BJ (cell line): ENCODE data around the gene TTYH1. TPM values are rescaled to one million over a fixed set of nuclear protein-coding genes. Genes with fewer than 3 reads are reported as not detected.

Experiments
- CTCF ChIA-PET: fragments of 350-600 bp; formaldehyde crosslinking; extraction: SDS; loops from one replicate; lab custom pipeline; 2021; ENCODE audit warnings: antibody characterized with exemption, inconsistent platforms; lab: Yijun Ruan, JAX
- POLR2A ChIA-PET: fragments of 300-600 bp; sonication (Branson Sonifier 250); formaldehyde crosslinking; extraction: SDS; loops from one replicate; lab custom pipeline; 2021; ENCODE audit warnings: antibody characterized with exemption; lab: Charles Lee
- DNase-seq: peaks from one replicate; pipeline ENCODE4 v3.0.0-alpha.2; 2011; ENCODE audit warnings: low read depth
- H3K27me3 ChIP-seq: 2 replicates; pipeline ENCODE4 v1.6.0; 2011; ENCODE audit warnings: low read length; ENCODE audit not compliant: control insufficient read depth, insufficient read depth
- H3K36me3 ChIP-seq: 2 replicates; pipeline ENCODE4 v1.5.1; 2011; ENCODE audit warnings: low read length; ENCODE audit not compliant: control insufficient read depth, insufficient read depth
- H3K4me3 ChIP-seq: 2 replicates; pipeline ENCODE4 v1.5.1; 2011; ENCODE audit warnings: low read depth, mild to moderate bottlenecking, control low read depth, low read length
- polyA plus RNA-seq: library from polyadenylated mRNA; depleted of rRNA; stranded (reverse); fragments of >200 nt; gene quantifications from 2 replicates; pipeline ENCODE4 v1.2.3, GENCODE V29; 2011
- TF ChIP-seq, protein P1 (sequence below): IDR thresholded peaks from 2 replicates; pipeline ENCODE4 v1.5.1; 2011; ENCODE audit warnings: low read depth, mild to moderate bottlenecking, control low read depth, inconsistent platforms, low read length, moderate library complexity; ENCODE audit not compliant: insufficient read depth

TTYH1 gene
- polyA plus RNA-seq, 1 experiment = not detected

DNA sequence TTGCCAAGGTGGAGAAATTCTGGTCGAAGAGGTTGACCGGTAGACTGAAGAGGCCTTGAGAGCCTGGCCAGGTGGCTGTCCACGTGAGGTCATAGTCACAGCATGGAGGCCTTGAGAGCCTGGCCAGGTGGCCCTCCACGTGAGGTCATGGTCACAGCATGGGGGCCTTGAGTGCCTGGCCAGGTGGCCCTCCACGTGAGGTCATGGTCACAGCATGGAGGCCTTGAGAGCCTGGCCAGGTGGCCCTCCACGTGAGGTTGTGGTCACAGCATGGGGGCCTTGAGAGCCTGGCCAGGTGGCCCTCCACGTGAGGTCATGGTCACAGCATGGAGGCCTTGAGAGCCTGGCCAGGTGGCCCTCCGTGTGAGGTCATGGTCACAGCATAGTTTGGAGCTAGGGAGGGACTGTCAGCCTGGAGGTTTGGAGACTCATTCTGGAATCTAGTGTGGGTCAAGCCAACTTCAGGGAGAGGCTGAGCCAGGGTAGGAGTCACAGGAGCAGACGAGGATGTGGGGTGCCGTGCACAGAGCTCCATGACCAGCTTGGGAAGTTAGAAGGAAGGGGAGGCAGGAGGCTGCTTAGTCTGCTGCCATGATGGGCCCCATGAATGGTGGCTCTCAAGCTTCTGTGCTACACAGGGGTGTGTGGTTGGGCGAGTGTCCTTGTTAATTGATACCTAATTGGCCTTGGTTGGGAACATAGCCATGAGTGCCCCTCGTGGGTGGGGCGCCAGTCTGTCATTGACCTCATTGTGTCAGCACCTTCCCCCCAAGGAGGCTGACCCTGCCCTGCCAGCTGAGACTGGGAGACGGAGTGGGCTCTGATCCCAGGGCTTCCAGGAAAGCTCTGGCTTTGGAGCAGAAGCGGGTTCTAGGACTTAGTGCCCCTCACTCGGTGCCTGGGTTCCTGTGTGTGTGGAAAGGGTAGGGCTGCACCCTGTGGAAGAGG, 44.3 kb downstream of the TTYH1 start:
- POLR2A ChIA-PET = no interaction called here
- DNase-seq = no peak
- Histone ChIP-seq H3K36me3 (peaks cover 59% of the 10 kb centered on the region), H3K27me3 (no peaks in the 10 kb centered on the region), H3K4me3 (no peak overlapping the region)
- TF ChIP-seq, protein P1, sequence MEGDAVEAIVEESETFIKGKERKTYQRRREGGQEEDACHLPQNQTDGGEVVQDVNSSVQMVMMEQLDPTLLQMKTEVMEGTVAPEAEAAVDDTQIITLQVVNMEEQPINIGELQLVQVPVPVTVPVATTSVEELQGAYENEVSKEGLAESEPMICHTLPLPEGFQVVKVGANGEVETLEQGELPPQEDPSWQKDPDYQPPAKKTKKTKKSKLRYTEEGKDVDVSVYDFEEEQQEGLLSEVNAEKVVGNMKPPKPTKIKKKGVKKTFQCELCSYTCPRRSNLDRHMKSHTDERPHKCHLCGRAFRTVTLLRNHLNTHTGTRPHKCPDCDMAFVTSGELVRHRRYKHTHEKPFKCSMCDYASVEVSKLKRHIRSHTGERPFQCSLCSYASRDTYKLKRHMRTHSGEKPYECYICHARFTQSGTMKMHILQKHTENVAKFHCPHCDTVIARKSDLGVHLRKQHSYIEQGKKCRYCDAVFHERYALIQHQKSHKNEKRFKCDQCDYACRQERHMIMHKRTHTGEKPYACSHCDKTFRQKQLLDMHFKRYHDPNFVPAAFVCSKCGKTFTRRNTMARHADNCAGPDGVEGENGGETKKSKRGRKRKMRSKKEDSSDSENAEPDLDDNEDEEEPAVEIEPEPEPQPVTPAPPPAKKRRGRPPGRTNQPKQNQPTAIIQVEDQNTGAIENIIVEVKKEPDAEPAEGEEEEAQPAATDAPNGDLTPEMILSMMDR = no peak
- CTCF ChIA-PET = no interaction called here

DNA sequence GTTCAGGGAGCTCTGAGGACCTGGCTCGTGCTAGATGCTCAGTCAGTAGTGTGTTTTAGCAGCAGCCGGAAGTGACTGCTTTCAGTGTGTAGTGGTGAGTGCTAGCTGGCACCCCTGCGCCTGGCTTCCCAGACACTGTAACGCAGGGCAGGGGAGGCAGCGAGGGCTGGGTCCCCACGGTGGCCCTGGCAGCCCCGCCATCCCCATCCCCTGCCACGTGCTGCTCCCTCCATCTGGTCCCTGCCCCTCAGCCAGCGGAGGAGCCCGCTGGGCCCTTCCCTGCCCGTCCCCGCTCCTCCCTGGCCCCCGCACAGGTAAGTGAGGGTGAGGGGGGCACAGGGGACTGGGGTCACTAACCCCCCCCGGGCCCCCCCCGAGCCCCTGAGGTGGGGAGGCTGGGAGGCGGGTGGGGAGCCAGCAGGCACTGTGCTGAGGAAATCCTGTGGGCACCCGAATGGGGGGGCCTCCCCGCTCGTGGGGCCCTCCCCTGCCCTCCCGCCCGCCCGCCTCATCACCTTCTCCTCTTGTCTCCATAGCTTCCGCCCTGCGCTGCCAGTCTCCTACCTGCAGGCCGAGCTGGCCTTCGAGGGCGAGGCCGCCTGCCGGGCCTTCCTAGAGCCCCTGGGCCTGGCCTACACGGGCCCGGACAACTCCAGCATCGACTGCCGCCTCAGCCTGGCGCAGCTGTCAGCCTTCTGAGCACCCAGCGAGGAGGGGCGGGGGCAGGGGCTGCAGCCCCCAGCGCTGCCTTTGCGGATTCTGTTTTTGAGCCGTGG, 45.2 kb downstream of the TTYH1 start:
- DNase-seq = no peak
- TF ChIP-seq, protein P1 = no peak
- ChIA-PET POLR2A (no interaction called here), CTCF (interaction anchor here (1.1 kb wide), 1 partner anchor 17 kb away, joined by 3 read pairs; no protein-coding TSS in a partner anchor)
- no peak overlapping the region for H3K4me3 ChIP-seq
- H3K36me3 ChIP-seq = peaks cover 52% of the 10 kb centered on the region
- H3K27me3 ChIP-seq = no peaks in the 10 kb centered on the region

DNA sequence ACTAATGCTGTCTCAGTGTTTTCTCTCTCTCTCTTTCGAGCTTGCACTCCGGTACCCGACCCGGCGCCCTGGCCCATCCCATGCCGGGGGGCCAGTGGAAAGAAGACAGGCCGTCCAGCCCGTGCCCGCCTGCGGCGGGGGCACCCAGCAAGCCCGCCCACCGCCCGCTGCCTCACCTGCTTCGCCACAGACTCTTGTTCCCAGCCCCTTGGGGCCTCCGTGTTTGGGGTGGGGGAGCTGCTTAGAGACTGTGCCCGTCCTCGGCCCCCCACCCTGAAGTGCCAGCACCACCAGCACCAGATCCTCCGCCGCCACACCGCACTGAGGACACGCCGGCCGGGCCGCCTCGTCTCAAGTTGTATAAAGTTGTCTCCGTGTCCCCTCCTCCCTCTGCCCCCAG, 45.9 kb downstream of the TTYH1 start:
- no peaks in the 10 kb centered on the region for H3K27me3 ChIP-seq
- H3K36me3 ChIP-seq = peaks cover 47% of the 10 kb centered on the region
- POLR2A ChIA-PET = interaction anchor here (0.9 kb wide), 1 partner anchor 12 kb away, joined by 4 read pairs; the partner anchor contains the start of gene CDC42EP5
- TF ChIP-seq, protein P1 = no peak
- DNase-seq = no peak
- CTCF ChIA-PET = interaction anchor here (1.1 to 2.9 kb wide), 2 partner anchors 13 to 16 kb away, joined by 3 to 8 read pairs; partner anchors contain the start of gene LENG8
- H3K4me3 ChIP-seq = no peak overlapping the region

DNA sequence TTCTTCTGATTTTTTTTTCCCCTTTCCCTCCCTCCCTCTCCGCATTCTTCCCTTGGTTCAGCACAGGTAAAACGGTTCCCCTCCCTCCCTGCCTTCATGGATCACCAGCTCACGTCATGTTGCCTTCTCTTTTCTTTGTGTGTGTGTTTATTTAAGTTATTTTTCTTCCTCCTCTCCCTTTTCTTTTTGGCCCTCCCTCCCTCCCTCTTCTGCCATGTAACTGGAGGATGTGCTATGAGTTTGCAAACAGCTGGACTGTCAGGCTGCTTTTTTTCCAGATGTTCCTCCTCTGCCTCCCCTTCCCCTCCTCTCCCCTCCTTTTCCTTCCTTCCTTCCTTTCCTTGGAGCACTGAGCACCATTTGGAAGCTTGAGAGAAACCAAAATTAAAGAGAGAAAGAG, 46.3 kb downstream of the TTYH1 start:
- ChIA-PET CTCF (interaction anchor here (1.1 to 2.9 kb wide), 3 partner anchors 8 to 16 kb away, joined by 3 to 11 read pairs (median 8); partner anchors contain the start of gene LENG8), POLR2A (interaction anchor here (0.6 to 0.9 kb wide), 2 partner anchors 11 to 325 kb away, joined by 3 to 4 read pairs; partner anchors contain the start of gene CDC42EP5)
- no peaks in the 10 kb centered on the region for H3K27me3 ChIP-seq
- TF ChIP-seq, protein P1 = no peak
- H3K4me3 ChIP-seq = no peak overlapping the region
- H3K36me3 ChIP-seq = peaks cover 44% of the 10 kb centered on the region
- no peak for DNase-seq
